HUES48 (cell line): ENCODE measurements around the gene NCF4.

Experiments used
- H3K27ac ChIP-seq: one replicate; pipeline ENCODE4 v1.7.0; 2013; ENCODE audit warnings: low read depth, low read length, inconsistent platforms
- H3K27me3 ChIP-seq: 2 replicates; pipeline ENCODE4 v1.6.1; 2013; ENCODE audit warnings: mild to moderate bottlenecking, low read length; ENCODE audit not compliant: control insufficient read depth, insufficient read depth
- H3K36me3 ChIP-seq: 2 replicates; pipeline ENCODE4 v1.6.1; 2013; ENCODE audit warnings: low read length; ENCODE audit not compliant: control insufficient read depth, insufficient read depth
- H3K4me1 ChIP-seq: 2 replicates; pipeline ENCODE4 v1.6.1; 2013; ENCODE audit warnings: mild to moderate bottlenecking, low read length; ENCODE audit not compliant: control insufficient read depth, insufficient read depth
- H3K4me3 ChIP-seq: 2 replicates; pipeline ENCODE4 v1.5.1; 2013; ENCODE audit warnings: mild to moderate bottlenecking, low read depth, low read length
- H3K9ac ChIP-seq: 2 replicates; pipeline ENCODE4 v1.6.1; 2013; ENCODE audit warnings: mild to moderate bottlenecking, low read depth, low read length, moderate library complexity
- H3K9me3 ChIP-seq: 2 replicates; pipeline ENCODE4 v1.6.1; 2013; ENCODE audit warnings: low read length; ENCODE audit not compliant: control insufficient read depth, insufficient read depth

The NCF4 gene

DNA sequence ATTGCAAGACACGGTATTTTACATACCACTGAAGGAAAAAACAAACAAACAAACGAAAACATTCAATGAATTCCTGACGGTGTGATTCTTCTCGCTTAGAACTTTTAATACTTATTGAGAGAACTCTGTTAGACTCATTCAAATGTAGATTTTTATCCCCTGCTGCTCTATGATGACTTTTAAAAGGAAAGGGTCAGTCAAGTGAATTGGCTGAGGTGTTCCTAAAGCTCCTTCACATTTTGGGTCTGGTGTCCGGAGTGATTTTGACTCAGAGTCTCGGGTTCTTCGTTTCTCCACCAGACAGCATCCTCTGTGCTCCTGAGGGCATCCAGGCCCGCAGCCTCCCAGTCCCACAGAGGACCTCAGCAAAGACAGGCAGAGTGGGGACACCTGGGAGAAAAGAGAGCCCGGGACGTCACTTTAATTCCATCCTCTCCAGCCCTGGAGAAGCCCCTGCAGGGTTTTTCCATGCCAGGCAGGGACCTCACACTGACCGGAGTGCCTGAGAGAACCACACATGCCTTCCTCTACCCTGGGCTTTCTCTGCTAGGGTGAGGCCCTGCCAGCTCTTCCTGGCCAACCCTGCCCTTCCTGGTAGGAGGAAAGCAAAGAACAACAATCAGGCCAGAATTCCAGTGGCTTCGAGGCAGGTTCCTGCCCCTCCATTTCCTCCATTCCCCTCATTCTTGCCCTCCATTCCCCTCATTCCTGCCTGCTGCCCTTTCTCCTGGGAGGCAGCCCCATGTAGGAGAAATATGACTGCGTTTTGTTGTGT is 51.3 kb downstream of the NCF4 start:
- Histone ChIP-seq H3K4me3 (peak overlapping the region; percentile 1), H3K36me3 (no peaks in the 10 kb centered on the region), H3K27me3 (peaks cover 68% of the 10 kb centered on the region), H3K27ac (peak overlapping the region; percentile 74), H3K9ac (no peak overlapping the region), H3K9me3 (no peaks in the 10 kb centered on the region), H3K4me1 (peaks cover 16% of the 10 kb centered on the region)

DNA sequence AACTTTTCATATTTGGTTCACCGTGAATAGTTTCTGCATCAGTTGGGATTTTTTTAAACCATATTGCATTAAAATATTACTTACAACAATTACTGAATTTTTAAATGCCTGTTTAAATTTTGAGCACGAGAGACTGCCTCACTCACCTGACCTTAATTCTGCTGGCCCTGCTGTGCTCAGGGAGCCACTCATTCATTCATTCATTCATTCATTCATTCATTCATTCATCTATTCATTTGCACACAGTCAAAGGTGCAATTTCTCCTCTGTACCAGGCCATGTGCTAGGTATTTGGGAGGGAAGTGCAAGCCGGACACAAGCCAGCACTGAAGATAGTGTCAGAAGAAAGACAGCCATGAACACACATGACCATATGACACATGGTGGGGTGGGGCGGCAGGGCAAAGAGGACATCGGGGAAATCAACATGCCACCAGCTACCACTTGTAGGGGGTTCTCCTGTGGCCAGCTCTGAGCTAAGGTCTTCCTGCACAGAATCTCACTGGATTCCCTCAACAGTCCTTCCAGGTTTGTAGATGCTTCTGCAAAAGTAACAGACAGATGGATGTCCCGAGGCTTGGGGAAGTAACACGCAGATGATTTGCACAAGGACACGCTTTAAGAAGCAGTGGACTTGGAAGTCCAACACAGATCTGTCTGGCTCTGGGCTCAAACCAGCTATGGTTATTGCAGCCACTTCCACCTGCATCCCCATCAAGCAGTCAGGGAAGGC is 52.1 kb downstream of the NCF4 start:
- Histone ChIP-seq H3K27ac (peak overlapping the region; percentile 74), H3K4me1 (peaks cover 16% of the 10 kb centered on the region), H3K9me3 (no peaks in the 10 kb centered on the region), H3K4me3 (no peak overlapping the region), H3K9ac (no peak overlapping the region), H3K36me3 (no peaks in the 10 kb centered on the region), H3K27me3 (peaks cover 68% of the 10 kb centered on the region)

DNA sequence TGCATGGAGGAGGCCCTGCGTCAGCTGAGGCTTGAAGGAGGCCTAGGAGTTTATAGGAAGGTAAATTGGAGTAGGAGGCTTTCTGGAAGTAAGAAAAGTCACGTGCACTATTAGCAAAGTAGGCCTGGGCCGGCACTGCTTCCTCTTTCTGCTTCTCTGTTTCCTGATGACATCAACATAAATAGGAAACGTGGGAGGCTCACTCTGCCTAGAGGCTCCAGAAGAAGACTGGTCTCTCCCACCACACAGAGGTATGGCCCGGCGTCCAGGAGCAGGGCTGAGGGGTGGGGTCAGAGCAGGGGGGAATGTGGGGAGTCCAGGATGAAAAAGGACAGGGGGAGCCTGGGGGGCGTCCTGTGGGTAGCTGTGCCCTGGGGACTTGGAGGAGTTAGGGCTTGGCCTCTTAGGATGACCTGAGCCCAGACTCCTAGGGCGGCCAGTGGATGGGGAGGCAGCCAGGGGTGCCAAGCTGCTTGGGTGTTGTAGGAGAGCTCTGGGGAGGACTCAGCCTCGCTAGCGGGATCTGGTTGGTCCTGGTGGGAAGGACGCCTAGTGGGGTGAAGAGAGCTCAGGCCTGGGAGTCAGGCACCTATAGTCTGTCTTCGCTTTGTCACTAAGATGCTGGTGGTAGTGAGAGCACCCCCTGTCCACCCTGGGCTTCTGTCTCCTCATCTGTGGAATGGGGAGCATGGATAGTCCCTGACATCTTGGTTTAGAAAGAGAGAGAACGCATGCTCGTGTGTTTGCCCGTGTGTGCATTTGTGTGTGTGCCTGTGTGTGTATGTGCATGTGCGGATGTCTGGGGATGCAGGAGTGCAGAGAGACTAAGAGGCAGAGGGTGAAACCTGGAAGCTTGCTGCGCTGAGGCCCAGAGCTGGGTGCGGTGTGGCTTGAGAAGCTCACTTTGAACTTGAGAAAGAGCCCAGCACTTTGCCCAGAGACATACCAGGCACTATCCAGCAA is 52.9 kb downstream of the NCF4 start, which contains the start of gene CSF2RB:
Gene CSF2RB (plus strand): TSS at position 202 of the 963 bp plus-strand sequence. CDS start 8,580 bp downstream, outside the sequence.
- Histone ChIP-seq H3K4me3 (peak within 1 kb of the TSS; percentile 1), H3K36me3 (no peaks in the 10 kb centered on the region), H3K27ac (peak within 1 kb of the TSS; percentile 74), H3K9ac (no peak within 1 kb of the TSS), H3K4me1 (peaks cover 16% of the 10 kb centered on the region), H3K27me3 (peaks cover 63% of the 10 kb centered on the region), H3K9me3 (no peaks in the 10 kb centered on the region)

DNA sequence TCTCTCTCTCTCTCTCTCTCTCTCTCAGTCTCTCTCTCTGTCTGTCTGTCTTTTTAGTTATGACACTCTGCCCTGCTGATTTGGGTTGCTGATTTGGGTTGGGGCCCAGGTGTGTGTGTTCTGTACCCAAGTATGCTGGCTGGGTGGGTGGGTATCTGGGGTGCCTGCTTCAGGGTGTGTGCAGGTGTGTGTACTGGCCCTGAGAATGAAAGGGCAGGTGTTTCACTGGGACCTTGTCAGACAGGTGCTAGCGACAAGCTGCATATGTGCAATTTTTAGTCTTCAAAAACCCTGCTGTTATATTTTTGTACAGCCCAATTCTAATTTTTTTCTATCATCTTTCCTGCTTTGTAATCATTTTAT is 53.6 kb downstream of the NCF4 start:
- Histone ChIP-seq H3K4me3 (no peak overlapping the region), H3K9ac (no peak overlapping the region), H3K9me3 (no peaks in the 10 kb centered on the region), H3K4me1 (peaks cover 16% of the 10 kb centered on the region), H3K27me3 (peaks cover 56% of the 10 kb centered on the region), H3K36me3 (no peaks in the 10 kb centered on the region), H3K27ac (no peak overlapping the region)

DNA sequence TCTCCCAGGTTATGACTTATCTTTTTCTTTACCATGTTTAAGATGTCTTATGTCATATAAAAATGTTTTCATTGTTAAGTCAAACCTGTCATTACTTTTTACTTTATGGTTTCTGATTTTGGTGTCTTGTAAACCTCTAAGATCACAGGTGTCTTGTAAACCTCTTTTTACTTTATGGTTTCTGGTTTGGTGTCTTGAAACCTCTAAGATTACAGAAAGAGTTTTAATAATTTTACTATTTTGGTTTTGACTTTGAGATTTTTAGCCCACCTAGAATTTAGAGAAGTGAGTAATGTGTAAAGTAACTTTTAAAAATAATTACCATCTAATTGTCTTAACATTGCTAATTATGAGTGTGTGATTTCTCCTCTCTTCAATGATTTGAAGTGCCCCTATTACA is 55.2 kb downstream of the NCF4 start:
- Histone ChIP-seq H3K9ac (no peak overlapping the region), H3K9me3 (no peaks in the 10 kb centered on the region), H3K36me3 (no peaks in the 10 kb centered on the region), H3K4me3 (no peak overlapping the region), H3K4me1 (peaks cover 14% of the 10 kb centered on the region), H3K27me3 (peaks cover 40% of the 10 kb centered on the region), H3K27ac (no peak overlapping the region)

DNA sequence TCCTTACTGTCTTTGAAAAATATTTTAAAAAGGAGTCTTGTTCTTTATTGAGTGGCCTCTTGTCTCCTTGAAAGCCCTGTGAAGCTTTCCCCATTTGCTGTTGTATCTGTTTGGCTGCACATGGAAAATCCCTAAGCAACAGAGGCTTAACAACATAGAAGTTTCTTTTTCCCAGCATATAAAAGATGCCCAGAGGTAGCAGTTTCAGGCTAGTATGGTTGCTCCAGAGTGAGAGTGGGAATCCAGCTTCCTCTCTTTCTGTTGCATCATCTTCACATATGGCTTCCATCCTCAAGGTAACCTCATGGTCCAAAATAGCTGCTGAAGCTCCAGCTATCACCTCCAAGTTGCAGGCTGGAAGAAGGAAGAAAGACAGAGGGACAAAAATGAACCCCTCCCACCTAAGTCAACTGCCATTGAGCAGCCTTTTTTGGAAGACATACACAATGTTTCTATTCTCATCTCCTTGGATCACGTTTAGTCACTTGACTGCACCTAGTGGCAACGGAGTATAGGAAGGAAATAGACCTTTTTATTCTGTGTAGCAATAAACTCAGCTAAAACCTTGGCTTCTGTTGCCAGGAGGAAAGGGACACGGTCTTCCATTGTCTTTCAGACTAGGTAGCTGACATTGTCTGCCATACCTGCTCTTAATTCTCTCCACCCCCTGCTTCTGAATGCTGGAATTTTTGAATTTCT is 57.9 kb downstream of the NCF4 start:
- Histone ChIP-seq H3K36me3 (no peaks in the 10 kb centered on the region), H3K4me1 (no peaks in the 10 kb centered on the region), H3K9me3 (no peaks in the 10 kb centered on the region), H3K4me3 (no peak overlapping the region), H3K27me3 (peaks cover 13% of the 10 kb centered on the region), H3K27ac (no peak overlapping the region), H3K9ac (no peak overlapping the region)

DNA sequence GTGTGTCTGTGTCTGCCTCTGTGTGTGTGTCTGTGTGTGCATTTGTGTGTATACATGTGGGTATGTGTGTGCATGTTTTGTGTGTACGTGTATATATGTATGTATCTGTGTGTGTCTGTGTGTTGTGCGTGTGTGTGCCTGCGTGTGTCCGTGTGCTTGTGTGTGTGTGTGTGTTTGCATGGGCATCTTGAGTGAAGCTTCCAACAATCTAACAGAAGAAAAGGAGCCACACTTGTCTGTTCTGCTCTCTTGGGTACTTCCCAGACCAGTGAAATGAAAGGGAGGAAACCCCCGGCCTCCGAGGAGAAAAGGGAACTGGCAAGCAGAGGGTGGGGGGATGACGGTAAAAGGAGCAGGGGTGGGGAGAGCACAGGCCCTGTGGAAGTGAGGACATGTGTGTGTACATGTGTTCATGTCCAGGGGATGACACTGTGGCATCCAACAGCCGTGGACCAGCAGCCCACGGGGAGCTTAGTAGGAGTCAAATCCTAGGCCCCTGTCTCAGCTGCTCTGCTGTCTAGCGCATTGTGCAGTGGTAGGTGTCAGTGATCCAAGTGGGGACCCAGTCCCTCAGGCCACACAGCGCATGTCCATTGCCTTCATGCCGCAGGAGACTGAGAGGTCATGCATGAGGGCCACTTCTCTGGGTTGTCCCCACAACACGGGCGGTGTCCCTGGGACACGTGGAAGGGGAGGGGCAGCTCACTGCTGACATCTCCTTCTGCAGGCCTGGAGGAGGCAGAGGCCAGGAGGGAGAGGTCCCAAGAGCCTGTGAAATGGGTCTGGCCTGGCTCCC is 60.7 kb downstream of the NCF4 start:
- Histone ChIP-seq H3K4me1 (no peaks in the 10 kb centered on the region), H3K9me3 (no peaks in the 10 kb centered on the region), H3K36me3 (no peaks in the 10 kb centered on the region), H3K9ac (no peak overlapping the region), H3K27ac (no peak overlapping the region), H3K4me3 (no peak overlapping the region), H3K27me3 (peaks cover 3% of the 10 kb centered on the region; the same call in 1 of the 2 replicates)

DNA sequence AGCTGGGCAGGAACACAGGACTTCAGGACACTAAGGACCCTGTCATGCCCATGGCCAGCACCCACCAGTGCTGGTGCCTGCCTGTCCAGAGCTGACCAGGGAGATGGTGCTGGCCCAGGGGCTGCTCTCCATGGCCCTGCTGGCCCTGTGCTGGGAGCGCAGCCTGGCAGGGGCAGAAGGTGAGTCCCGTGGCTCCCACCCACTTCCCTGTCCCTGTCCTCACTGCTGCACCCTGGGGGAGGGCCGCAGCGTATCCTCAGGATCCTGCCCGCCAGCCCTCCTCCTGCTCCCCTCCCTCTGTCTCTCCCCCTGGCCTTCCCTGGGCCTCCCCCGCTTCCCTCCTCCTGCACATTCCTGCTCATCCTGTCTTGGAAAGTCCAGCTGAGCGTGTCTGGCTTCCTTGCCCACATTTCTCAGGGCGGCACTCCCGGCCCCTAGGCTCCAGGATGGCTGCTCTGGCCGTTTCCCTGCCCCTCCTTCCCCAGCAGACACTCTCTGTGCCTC is 61.4 kb downstream of the NCF4 start:
- H3K9ac ChIP-seq = no peak overlapping the region
- no peaks in the 10 kb centered on the region for H3K27me3 ChIP-seq
- H3K4me3 ChIP-seq = no peak overlapping the region
- no peak overlapping the region for H3K27ac ChIP-seq
- H3K9me3 ChIP-seq = no peaks in the 10 kb centered on the region
- no peaks in the 10 kb centered on the region for H3K36me3 ChIP-seq
- H3K4me1 ChIP-seq = no peaks in the 10 kb centered on the region

DNA sequence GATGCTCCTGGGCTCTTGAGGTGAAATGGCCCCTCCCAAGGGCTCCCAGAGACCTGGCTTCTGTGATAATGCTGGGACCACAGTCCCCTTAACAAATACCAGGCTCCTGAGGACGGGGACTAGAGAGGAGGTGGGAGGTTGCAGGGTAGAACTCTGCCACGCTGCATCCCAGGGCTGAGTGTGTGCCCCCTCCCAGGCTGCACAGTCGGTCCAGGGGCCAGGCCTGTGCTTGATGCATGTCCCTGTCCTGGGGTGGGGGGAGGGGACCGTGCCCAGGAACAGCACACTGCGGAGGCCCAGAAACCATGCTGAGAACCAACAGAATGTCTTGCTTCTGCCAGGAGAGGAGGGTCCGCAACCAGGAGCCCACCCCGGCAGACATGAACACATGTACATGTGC is 61.9 kb downstream of the NCF4 start:
- no peaks in the 10 kb centered on the region for H3K4me1 ChIP-seq
- H3K9me3 ChIP-seq = no peaks in the 10 kb centered on the region
- H3K27me3 ChIP-seq = no peaks in the 10 kb centered on the region
- no peaks in the 10 kb centered on the region for H3K36me3 ChIP-seq
- H3K4me3 ChIP-seq = no peak overlapping the region
- no peak overlapping the region for H3K9ac ChIP-seq
- no peak overlapping the region for H3K27ac ChIP-seq
